Measurements from ENCODE around the gene OR5M3.

The OR5M3 gene

GRCh38 chr11:56473252-56473651, at the start of gene OR5M3:
TSS of gene OR5M3 (minus strand) at chr11:56473352. CDS start at chr11:56470497, 2,855 bp downstream.
- H4K20me1 ChIP-seq (ENCODE audit: control insufficient read depth, insufficient read depth, low read depth, low read length): no peaks in the 10 kb centered on the region
- H3K27me3 ChIP-seq (ENCODE audit: control insufficient read depth, low read length): no peaks in the 10 kb centered on the region
- TF ChIP-seq EZH2phosphoT487 (IDR thresholded peaks at IDR 0.05; ENCODE audit: borderline replicate concordance, low read length) (no peak), CTCF (IDR thresholded peaks at IDR 0.05; ENCODE audit: low read depth, low read length, poor library complexity, severe bottlenecking) (no peak)
- H3K27ac ChIP-seq (ENCODE audit: low read depth, low read length): no peak within 1 kb of the TSS
- H3K36me3 ChIP-seq (ENCODE audit: control insufficient read depth, low read length): no peaks in the 10 kb centered on the region
- H3F3A ChIP-seq (ENCODE audit: control insufficient read depth, insufficient read depth): no peaks in the 10 kb centered on the region
- H3K9me2 ChIP-seq (replicated peaks; ENCODE audit: control insufficient read depth, low read length): no peaks in the 10 kb centered on the region
- H3K4me3 ChIP-seq (ENCODE audit: low read length): no peak within 1 kb of the TSS
- H3K4me1 ChIP-seq (ENCODE audit: control insufficient read depth, low read length): no peaks in the 10 kb centered on the region
- H3K79me2 ChIP-seq (ENCODE audit: control insufficient read depth, low read length): no peaks in the 10 kb centered on the region
- no peaks in the 10 kb centered on the region for H3K9me3 ChIP-seq (ENCODE audit: control insufficient read depth, insufficient read depth, low read length)
- no peak within 1 kb of the TSS for H3K4me2 ChIP-seq (ENCODE audit: low read length)

- no peak overlapping the region for H3K4me3 ChIP-seq (ENCODE audit: low read length)
- no peaks in the 10 kb centered on the region for H3K4me1 ChIP-seq (ENCODE audit: control insufficient read depth, low read length)
- H3F3A ChIP-seq (ENCODE audit: control insufficient read depth, insufficient read depth): no peaks in the 10 kb centered on the region
- TF ChIP-seq CTCF (IDR thresholded peaks at IDR 0.05; ENCODE audit: low read depth, low read length, poor library complexity, severe bottlenecking): no peak
- no peak for TF ChIP-seq EZH2phosphoT487 (IDR thresholded peaks at IDR 0.05; ENCODE audit: borderline replicate concordance, low read length)
- no peaks in the 10 kb centered on the region for H4K20me1 ChIP-seq (ENCODE audit: control insufficient read depth, insufficient read depth, low read depth, low read length)
- H3K27ac ChIP-seq (ENCODE audit: low read depth, low read length): no peak overlapping the region
- H3K36me3 ChIP-seq (ENCODE audit: control insufficient read depth, low read length): no peaks in the 10 kb centered on the region
- no peaks in the 10 kb centered on the region for H3K9me3 ChIP-seq (ENCODE audit: control insufficient read depth, insufficient read depth, low read length)
- no peak overlapping the region for H3K4me2 ChIP-seq (ENCODE audit: low read length)
- no peaks in the 10 kb centered on the region for H3K79me2 ChIP-seq (ENCODE audit: control insufficient read depth, low read length)
- H3K27me3 ChIP-seq (ENCODE audit: control insufficient read depth, low read length): no peaks in the 10 kb centered on the region
- no peaks in the 10 kb centered on the region for H3K9me2 ChIP-seq (replicated peaks; ENCODE audit: control insufficient read depth, low read length)
Observed at GRCh38 chr11:56522008-56522407, 48.9 kb upstream of the OR5M3 start.

- no peak overlapping the region for H3K4me3 ChIP-seq (ENCODE audit: low read length)
Observed at GRCh38 chr11:56513280-56513679, 40.1 kb upstream of the OR5M3 start.

More at GRCh38 chr11:56513280-56513679, 40.1 kb upstream of the OR5M3 start:
- H3K79me2 ChIP-seq (ENCODE audit: control insufficient read depth, low read length): no peaks in the 10 kb centered on the region
- no peak for TF ChIP-seq EZH2phosphoT487 (IDR thresholded peaks at IDR 0.05; ENCODE audit: borderline replicate concordance, low read length)
- no peak for TF ChIP-seq CTCF (IDR thresholded peaks at IDR 0.05; ENCODE audit: low read depth, low read length, poor library complexity, severe bottlenecking)
- H3K4me1 ChIP-seq (ENCODE audit: control insufficient read depth, low read length): no peaks in the 10 kb centered on the region
- H4K20me1 ChIP-seq (ENCODE audit: control insufficient read depth, insufficient read depth, low read depth, low read length): no peaks in the 10 kb centered on the region
- no peaks in the 10 kb centered on the region for H3F3A ChIP-seq (ENCODE audit: control insufficient read depth, insufficient read depth)
- H3K36me3 ChIP-seq (ENCODE audit: control insufficient read depth, low read length): no peaks in the 10 kb centered on the region
- H3K9me2 ChIP-seq (replicated peaks; ENCODE audit: control insufficient read depth, low read length): no peaks in the 10 kb centered on the region
- no peaks in the 10 kb centered on the region for H3K27me3 ChIP-seq (ENCODE audit: control insufficient read depth, low read length)
- H3K27ac ChIP-seq (ENCODE audit: low read depth, low read length): no peak overlapping the region
- no peak overlapping the region for H3K4me2 ChIP-seq (ENCODE audit: low read length)
- H3K9me3 ChIP-seq (ENCODE audit: control insufficient read depth, insufficient read depth, low read length): no peaks in the 10 kb centered on the region
